T-helper 1 cell treated with Interleukin-12 subunit alpha and Interleukin-12 subunit beta and Interleukin-4 antibody, amounts not matched to agents 30 ng/mL and 1 ng/mL, for 36 hours (primary cell): ENCODE data around the gene TMEM106C. TPM values are rescaled to one million over a fixed set of nuclear protein-coding genes. Genes with fewer than 3 reads are reported as not detected.

ENCODE experiments used
- intact Hi-C: fragments of 100-400 bp; cut with micrococcal nuclease; formaldehyde crosslinking; loops from one replicate; pipeline ENCODE4 v1.15.1; 2024
- total RNA-seq: library from RNA; stranded (reverse); gene quantifications from 2 replicates; pipeline ENCODE4 v1.2.3, GENCODE V29; 2022

TMEM106C gene
- total RNA-seq, 1 donor from 2014 or later: 106 TPM

- intact Hi-C loops: no loop called here
Measured at GRCh38 chr12:47979166-47979565, 15.8 kb downstream of the TMEM106C start.

- intact Hi-C loops: no loop called here
Measured at GRCh38 chr12:47979686-47980085, 16.3 kb downstream of the TMEM106C start.

GRCh38 chr12:47980197-47980596 is 16.8 kb downstream of the TMEM106C start:
- intact Hi-C loops: no loop called here

GRCh38 chr12:47980779-47981495 is 17.5 kb downstream of the TMEM106C start:
- intact Hi-C loops: no loop called here

- intact Hi-C loops: no loop called here
Measured at GRCh38 chr12:47981496-47982260, 18.3 kb downstream of the TMEM106C start.

- intact Hi-C loops: no loop called here
Measured at GRCh38 chr12:47982311-47982710, 18.9 kb downstream of the TMEM106C start.

- intact Hi-C loops: no loop called here
Measured at GRCh38 chr12:47982770-47983169, 19.4 kb downstream of the TMEM106C start.

GRCh38 chr12:47983541-47984115 is 20.2 kb downstream of the TMEM106C start:
- intact Hi-C loops: no loop called here

GRCh38 chr12:47984331-47984801 is 21.0 kb downstream of the TMEM106C start:
- intact Hi-C loops: no loop called here

GRCh38 chr12:47985596-47986290 is 22.3 kb downstream of the TMEM106C start:
- intact Hi-C loops: no loop called here

- intact Hi-C loops: no loop called here
Measured at GRCh38 chr12:47986291-47986660, 22.9 kb downstream of the TMEM106C start.

- intact Hi-C loops: no loop called here
Measured at GRCh38 chr12:47986832-47987231, 23.4 kb downstream of the TMEM106C start.

GRCh38 chr12:47987411-47988072 is 24.1 kb downstream of the TMEM106C start:
- intact Hi-C loops: no loop called here

GRCh38 chr12:47988073-47989022 is 25.0 kb downstream of the TMEM106C start:
- intact Hi-C loops: no loop called here

GRCh38 chr12:47989023-47989417 is 25.6 kb downstream of the TMEM106C start:
- intact Hi-C loops: no loop called here

- intact Hi-C loops: loop anchor here (1.0 kb wide), 2 partner anchors 26 to 168 kb away; partner anchors contain the start of genes ASB8 and TMEM106C
Measured at GRCh38 chr12:47989666-47990065, 26.3 kb downstream of the TMEM106C start.

- intact Hi-C loops: loop anchor here (1.0 kb wide), 2 partner anchors 27 to 167 kb away; partner anchors contain the start of genes ASB8 and TMEM106C
Measured at GRCh38 chr12:47990351-47991105, 27.1 kb downstream of the TMEM106C start.

- intact Hi-C loops: no loop called here
Measured at GRCh38 chr12:47991106-47992061, 28.0 kb downstream of the TMEM106C start.
